A204.1 (cell line): ENCODE measurements around the gene AOAH.

ENCODE experiments used
- FAIRE-seq: peaks from 2 replicates; lab custom pipeline; 2012; peaks lifted over from hg19 to GRCh38; lab: Jason Lieb, UNC

The AOAH gene

DNA sequence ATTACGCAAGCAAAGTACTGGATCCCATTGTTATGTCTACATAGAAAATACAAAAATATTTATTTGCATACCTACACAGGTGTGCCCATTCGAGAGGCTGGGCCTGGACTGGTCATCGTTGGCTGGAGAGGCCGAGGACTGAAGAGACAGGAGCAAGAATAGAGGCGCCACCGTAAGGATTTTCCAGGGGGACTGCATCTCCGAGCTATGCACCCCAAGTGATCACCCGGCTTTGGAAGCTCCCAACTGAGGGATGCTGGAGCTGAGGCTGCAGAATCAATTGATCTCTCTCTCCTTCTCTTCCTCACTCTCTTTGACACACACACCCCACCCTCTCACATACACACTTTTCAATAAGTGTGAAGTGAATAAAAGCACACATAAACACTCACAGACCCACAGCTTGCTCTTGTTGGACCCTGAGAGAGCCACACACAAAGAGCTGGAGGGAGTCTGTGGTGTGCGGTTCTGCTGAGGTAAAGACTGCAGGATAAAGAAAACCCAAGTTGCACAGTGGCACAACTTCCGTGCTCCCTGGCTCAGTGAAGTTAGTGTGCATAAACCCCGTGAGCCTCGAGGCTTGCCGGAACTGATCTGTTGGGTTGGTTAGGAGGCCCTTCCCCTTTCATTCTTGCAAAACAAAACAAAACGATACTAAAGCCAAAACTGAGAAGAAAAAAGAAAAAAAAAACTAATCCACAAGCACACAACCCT, at the start of gene AOAH:
Gene AOAH (minus strand): TSS at position 544 of the 714 bp plus-strand sequence. CDS start 346 bp downstream, at position 198.
- no peak for FAIRE-seq

DNA sequence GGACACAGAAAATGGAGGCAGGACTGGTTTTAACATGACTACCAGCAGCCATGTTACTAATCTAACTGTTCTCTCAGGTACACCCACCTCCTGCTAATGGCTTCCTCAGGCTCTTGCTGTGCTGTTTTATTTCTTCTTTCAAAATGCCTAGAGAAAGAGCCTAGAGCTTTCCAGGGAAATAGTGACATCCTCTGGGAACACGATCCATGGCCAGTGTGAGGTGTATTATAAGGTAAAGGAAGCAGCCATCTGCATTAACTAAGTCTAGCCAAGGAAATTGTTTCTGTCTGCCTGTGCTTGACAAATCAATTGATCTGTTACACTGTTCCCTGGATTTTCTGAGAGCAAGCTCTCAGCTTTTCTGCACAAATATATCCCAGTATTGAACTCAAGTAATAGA, 42.2 kb upstream of the AOAH start:
- no peak for FAIRE-seq

- FAIRE-seq, result no peak
These were observed 41.3 kb upstream of the AOAH start for GRCh38 chr7:36765605-36766004.

DNA sequence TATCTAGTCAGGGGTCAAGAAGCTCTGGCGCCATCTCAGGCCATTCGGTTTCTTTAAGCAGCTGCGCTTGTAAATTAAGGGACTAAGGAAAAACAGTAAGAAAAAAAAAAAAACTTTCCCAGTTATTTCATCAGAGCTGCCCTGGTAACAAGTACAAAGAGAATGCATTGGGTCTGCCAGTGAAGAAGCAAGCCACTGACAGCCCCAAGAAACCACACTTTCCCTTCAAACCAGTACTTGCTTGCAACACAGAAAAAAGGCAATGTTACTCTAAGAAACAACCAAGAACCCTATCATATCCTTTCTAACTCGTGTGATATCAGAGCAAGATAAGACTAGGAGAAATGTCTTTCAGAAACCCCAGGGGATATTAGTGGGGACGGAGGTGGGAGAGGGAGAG, 40.6 kb upstream of the AOAH start:
- no peak for FAIRE-seq

DNA sequence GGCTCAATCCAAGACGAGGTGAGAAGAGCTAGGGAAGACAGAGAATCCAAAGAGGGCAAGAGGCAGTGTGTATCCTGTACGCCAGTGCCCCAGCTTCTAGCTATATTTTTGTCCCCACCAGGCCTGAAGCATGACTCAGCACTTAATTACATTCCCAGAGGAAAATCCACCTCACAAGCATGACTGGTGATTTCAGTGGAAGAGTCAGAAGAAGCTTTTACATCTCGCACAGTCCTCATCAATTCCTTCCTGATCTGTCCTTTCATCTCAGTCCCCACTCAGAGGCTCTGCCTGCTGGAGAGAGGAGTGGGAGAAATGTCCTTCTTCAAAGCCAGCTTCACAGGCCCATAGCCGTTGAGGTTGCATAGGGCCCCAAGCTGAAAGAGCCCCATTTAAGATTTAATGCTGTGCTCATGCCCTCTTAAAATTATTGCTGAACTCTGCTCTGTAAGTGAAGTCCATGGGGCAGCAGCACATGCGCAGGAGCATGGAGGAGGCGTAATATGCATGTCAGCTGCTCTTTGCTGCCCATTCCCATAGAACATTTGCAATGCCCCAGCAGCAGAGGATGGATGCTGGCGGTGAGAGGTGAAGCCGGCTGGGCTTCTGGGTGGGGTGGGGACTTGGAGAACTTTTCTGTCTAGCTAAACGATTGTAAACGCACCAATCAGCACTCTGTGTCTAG, 39.0 kb upstream of the AOAH start:
- FAIRE-seq, result no peak

DNA sequence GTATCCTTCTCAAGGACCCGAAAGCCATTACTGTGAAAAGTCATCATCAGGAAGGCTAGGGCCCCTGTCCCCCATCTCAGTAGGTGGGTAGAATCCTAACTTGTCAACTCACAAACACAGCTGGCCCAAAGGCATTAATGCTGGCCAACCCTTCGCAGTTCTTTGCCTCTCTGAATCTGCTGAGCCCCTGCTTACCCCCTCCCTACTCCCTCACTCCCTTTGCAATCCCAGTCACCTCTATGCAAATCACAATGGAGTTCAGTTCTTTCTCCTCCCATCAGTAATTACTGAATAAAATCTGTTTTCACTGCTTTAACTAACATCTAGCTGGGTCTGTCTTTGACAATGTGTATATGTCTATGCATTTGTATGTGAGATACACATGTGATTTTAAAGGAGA, 38.1 kb upstream of the AOAH start:
- no peak for FAIRE-seq

- no peak for FAIRE-seq
These were observed 37.5 kb upstream of the AOAH start for GRCh38 chr7:36761835-36762234.

DNA sequence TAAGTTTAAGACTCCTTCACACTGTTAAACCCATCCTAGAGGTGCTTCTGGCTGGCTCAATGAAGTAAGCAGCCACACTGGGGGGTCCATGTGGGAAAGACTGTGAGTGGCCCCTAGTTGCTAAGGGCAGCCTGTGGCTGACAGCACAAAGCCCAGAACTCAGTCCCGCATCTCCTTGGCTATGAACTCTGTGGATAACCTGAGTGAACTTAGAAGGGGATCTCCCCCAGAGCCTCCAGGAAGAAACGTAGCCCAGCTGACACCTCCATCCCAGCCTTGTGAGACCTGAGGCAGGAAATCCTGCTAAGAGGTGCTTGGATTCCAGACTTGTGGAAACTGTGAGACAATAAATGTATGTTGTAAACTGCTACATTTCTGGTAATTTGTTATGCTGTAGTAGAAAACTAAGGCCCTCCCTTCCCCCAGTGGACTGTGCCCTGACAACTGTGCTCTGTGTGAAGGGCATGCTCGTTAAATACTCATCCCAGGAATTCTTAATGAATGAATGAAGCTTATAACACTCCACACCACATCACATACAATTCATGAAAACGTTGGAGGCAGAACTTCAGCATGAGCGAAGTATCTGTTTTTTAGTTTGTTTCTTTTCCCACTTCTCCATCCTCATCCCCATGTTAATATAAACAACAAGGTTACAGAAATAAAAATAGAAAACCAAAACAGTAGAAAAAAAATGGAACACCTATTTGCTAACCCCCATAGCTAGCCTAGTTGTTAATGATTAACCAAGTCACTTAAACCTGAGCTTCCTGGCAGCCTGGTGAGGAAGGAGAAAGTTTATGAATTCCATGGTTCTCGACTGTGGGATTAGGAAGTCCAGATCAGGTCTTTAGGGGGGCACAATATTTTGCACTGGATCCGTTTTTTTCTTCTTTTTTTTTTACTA, 36.8 kb upstream of the AOAH start:
- FAIRE-seq, result no peak

- no peak for FAIRE-seq
These were observed 34.6 kb upstream of the AOAH start for GRCh38 chr7:36758879-36759278.

DNA sequence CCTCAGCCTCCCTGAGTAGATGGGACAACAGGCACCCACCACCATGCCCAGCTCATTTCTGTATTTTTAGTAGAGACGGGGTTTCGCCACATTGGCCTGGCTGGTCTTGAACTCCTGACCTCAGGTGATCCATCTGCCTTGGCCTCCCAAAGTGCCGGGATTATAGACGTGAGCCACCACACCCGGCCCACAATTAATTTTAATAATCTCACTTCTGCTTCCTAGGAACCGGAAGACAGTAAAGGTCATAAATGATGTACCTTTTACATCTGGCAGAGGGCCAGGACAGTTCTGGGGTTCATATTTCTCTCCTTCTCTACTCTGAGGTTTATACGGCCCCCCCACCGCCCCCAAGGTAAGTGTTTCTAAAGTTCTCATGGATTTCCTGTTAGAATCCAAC, 31.2 kb upstream of the AOAH start:
- no peak for FAIRE-seq

DNA sequence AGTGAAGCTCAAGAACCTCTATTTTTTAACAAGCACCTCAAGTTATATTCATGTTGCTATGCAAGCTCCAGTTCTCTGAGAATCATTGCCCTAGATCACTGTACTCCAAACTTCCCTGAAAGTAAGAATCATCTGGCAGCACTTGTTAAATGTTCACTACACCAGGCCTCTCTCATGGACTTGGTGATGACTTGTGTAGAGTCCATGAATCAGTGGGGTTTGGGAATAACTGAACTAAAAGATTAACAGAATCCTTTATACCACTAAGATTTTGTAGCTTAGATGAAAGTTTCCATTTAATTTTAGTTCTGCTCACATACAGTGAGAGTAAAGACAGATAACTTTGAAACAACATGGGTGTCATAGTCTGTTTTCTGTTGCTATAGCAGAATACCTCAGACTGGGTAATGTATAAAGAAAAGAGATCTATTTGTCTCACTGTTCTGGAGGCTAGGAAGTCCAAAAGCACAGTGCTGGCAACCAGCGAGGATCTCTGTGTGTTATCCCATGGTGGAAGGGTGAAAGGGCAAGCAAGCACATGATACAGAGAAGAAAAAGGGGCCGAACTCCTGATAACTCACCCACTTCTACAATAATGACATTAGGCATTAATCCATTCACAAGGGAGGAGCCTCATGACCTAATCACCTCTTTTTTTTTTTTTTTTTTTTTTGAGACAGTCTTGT, 27.9 kb upstream of the AOAH start:
- no peak for FAIRE-seq

- FAIRE-seq, result no peak
These were observed 26.2 kb upstream of the AOAH start for GRCh38 chr7:36750451-36750850.

GRCh38 chr7:36749282-36749960, 25.1 kb upstream of the AOAH start:
- no peak for FAIRE-seq

- FAIRE-seq, result no peak
These were observed 23.8 kb upstream of the AOAH start for GRCh38 chr7:36748017-36748487.

- FAIRE-seq, result no peak
These were observed 23.2 kb upstream of the AOAH start for GRCh38 chr7:36747280-36748016.

GRCh38 chr7:36746347-36746746, 22.1 kb upstream of the AOAH start:
- FAIRE-seq, result no peak

DNA sequence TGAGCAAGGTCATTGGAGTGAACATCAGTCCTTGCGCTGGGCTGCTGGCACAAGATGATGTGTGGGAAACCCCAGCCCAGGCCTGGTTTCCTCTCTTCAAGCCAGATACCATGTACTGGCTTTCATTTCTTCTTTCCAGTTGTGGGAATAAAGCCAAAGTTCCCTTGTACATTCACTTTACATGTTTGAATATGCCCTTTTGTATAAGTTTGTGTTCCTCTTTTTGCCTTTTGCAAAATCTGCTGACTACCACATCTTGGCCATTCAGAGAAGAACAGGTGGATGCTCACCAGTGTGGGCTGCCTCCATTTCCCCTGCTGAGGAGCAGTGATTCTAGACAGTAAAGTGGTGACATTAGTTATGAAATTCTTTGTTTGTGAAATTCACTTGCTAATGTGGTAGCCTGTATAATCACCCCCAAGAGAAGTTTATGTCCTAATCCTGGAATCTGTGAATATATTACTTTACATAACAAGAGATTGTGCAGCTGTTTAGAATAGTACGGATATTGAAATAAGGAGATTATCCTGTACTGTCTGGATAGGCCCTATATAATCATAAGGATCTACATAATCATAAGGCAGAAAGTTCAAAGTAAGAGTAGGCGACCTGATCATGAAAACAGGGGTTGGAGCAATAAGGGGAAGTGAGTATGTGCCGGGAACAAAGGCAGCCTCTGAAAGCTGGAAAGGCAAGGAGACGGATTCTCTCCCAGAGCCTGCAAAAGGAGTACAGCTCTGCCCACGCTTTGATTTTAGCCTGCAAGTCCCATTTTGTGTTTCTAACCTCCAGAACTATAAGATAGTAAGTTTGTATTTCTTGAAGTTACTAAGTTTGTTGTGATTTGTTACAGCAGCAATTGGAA, 18.8 kb upstream of the AOAH start:
- no peak for FAIRE-seq

DNA sequence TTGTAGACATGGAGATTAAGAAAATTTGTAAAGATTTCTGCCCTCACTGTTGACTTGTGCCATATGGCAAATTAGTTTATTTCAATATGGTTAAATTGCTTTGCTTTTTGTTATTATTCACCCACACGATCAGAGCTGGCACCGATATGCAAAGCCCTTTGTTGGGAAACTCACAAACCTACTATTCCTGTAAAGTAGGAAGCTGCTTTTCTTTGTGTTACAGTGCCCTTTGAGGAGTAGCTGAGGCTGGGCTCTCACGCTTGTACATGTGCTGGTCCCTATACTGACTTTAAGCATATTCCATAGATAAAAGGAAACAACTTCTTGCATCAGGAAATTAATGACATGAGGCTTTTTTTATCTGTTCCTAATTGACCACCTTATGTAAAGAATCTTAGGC, 17.6 kb upstream of the AOAH start:
- FAIRE-seq, result no peak

- FAIRE-seq, result no peak
These were observed 15.1 kb upstream of the AOAH start for GRCh38 chr7:36739351-36739750.

DNA sequence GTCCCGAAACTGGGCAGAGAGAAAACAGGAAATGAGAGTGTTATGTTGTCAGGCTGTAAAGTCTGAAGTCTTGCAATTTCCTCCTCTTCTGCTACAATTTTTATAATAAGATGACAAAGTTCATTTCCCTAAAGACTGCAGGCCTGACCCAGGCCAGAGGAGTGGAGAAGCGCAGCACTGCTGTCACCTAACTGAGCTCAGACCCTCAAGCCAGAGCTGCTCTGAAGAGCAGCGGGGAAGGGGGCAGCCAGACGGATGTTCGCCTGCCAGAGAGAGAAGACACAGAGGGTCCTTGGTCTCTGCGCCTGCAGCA, 12.6 kb upstream of the AOAH start:
- no peak for FAIRE-seq
